ENCODE results near the gene SEMA4D.

DNA sequence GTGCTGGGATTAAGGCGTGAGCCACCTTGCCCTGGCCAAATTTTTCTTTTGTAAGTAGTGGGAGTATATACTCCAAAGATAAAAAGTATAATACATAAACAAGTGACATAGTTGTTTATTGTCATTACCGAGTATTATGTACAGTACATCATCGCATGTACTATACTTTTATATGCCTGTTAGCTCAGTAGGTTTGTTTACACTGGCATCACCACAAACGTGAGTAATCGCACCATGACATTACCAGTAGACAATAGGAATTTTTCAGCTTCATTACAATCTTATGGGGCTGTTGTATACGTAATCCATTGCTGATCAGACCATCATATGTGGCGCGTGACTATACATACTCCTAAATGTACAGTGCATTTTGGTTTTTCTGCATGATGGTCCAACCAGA, 169.8 kb downstream of the SEMA4D start:
- TF ChIP-seq CTCF (conservative IDR thresholded peaks at IDR 0.05) = no peak
- no peak for TF ChIP-seq EZH2 (IDR thresholded peaks at IDR 0.05; ENCODE audit: low read depth)

Measured in PC-9 (cell line).